Measurements from ENCODE around the gene CTDSP2. TPM values are rescaled to one million over a fixed set of nuclear protein-coding genes. Genes with fewer than 3 reads are reported as not detected.
"Not testable (repeated sequence)": the region's sequence is repeated elsewhere in the genome, so short reads cannot be mapped to it uniquely, and the experiment has no call there.

Gene CTDSP2
- polyA plus RNA-seq, 1 of the 3 experiments (the other 2 are of a cell fraction) = 119 TPM

DNA sequence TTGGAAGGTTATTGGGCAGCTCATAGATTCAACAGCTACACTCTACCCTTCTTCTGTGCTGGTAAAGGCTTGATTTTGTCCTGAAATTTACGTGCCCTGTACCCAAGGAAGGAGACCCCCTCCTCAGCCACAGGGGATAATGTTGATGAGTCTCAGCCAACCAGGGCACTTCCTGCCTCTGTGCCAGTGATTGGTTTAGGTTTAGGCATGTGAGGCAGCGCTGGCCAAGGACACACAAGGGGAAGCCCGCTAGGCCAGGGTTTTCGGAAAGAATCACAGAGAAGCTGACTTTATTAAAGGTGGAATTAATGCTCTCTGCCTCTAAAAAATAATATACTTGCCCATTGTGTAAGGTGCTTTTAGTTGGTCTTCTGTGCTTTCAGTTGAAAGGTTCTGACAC lies 15.4 kb upstream of the CTDSP2 start:
- Histone ChIP-seq H3K27me3 (ENCODE audit: insufficient read depth) (no peaks in the 10 kb centered on the region), H3K36me3 (replicated peaks in 1 of 2; ENCODE audit: control insufficient read depth in 1 of 2, insufficient read depth in 2 of 2, low read length in 1 of 2) (no peaks in the 10 kb centered on the region), H3K27ac (ENCODE audit: low read depth in 2 of 2, low read length in 1 of 2) (no peak overlapping the region), H3K4me3 (ENCODE audit: low read depth in 2 of 2, low read length in 1 of 2) (no peak overlapping the region), H3K9me2 (no peaks in the 10 kb centered on the region), H3K9me3 (no peaks in the 10 kb centered on the region), H3K79me2 (ENCODE audit: insufficient read depth) (no peaks in the 10 kb centered on the region), H3K4me2 (no peak overlapping the region), H4K20me1 (ENCODE audit: insufficient read depth) (no peaks in the 10 kb centered on the region), H2AFZ (ENCODE audit: low read depth) (no peak overlapping the region), H3K9ac (no peak overlapping the region), H3K4me1 (ENCODE audit: control insufficient read depth in 1 of 2, insufficient read depth in 2 of 2, low read depth in 1 of 2, low read length in 1 of 2) (peaks cover 0 to 7% of the 10 kb centered on the region in 2 experiments; a peak in 1 of 4 replicates), H3F3A (replicated peaks; ENCODE audit: insufficient read depth) (no peaks in the 10 kb centered on the region)
- POLR2A ChIA-PET = no interaction called here
- CTCF ChIA-PET = interaction anchor here (1.2 kb wide), 1 partner anchor 105 kb away, joined by 3 read pairs; no protein-coding TSS in a partner anchor
- TF ChIP-seq, protein P1, sequence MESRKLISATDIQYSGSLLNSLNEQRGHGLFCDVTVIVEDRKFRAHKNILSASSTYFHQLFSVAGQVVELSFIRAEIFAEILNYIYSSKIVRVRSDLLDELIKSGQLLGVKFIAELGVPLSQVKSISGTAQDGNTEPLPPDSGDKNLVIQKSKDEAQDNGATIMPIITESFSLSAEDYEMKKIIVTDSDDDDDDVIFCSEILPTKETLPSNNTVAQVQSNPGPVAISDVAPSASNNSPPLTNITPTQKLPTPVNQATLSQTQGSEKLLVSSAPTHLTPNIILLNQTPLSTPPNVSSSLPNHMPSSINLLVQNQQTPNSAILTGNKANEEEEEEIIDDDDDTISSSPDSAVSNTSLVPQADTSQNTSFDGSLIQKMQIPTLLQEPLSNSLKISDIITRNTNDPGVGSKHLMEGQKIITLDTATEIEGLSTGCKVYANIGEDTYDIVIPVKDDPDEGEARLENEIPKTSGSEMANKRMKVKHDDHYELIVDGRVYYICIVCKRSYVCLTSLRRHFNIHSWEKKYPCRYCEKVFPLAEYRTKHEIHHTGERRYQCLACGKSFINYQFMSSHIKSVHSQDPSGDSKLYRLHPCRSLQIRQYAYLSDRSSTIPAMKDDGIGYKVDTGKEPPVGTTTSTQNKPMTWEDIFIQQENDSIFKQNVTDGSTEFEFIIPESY (IDR thresholded peaks at IDR 0.05; ENCODE audit: borderline replicate concordance, low read depth) = no peak
- TF ChIP-seq RFX5 (IDR thresholded peaks at IDR 0.05; ENCODE audit: low read length) (no peak), EZH2phosphoT487 (IDR thresholded peaks at IDR 0.05; ENCODE audit: borderline replicate concordance, low read depth) (no peak), SIN3A (IDR thresholded peaks at IDR 0.05; ENCODE audit: borderline replicate concordance, low read depth, low read length) (no peak), RCOR1 (IDR thresholded peaks at IDR 0.05; ENCODE audit: low read length) (no peak), RAD21 (IDR thresholded peaks at IDR 0.05; ENCODE audit: low read length) (no peak), EP300 (IDR thresholded peaks at IDR 0.05; ENCODE audit: borderline replicate concordance in 1 of 2, low read depth in 1 of 2, low read length in 1 of 2) (no peak), POLR2AphosphoS5 (IDR thresholded peaks at IDR 0.05; ENCODE audit: low read depth, low read length) (no peak), NFIC (IDR thresholded peaks at IDR 0.05; ENCODE audit: borderline replicate concordance) (no peak), GATA2 (CRISPR knock-in tag; IDR thresholded peaks at IDR 0.05) (no peak), FOXJ3 (CRISPR knock-in tag; IDR thresholded peaks at IDR 0.05) (no peak), TCF12 (IDR thresholded peaks at IDR 0.05) (no peak), MAX (IDR thresholded peaks at IDR 0.05; ENCODE audit: low read depth) (no peak)
- DNase-seq = no peak
- WGBS (ENCODE audit: low lambda C conversion rate) = 100% methylated on average over 4 of the region's 4 CpGs

- H3K9me3 ChIP-seq; H3K4me2 ChIP-seq; H3K36me3 ChIP-seq (replicated peaks in 1 of 2; ENCODE audit: control insufficient read depth in 1 of 2, insufficient read depth in 2 of 2, low read length in 1 of 2); H3K9ac ChIP-seq; H2AFZ ChIP-seq (ENCODE audit: low read depth); H3K9me2 ChIP-seq; H3K27ac ChIP-seq (ENCODE audit: low read depth in 2 of 2, low read length in 1 of 2); DNase-seq; H3K79me2 ChIP-seq (ENCODE audit: insufficient read depth); H3F3A ChIP-seq (replicated peaks; ENCODE audit: insufficient read depth); POLR2A ChIA-PET; H4K20me1 ChIP-seq (ENCODE audit: insufficient read depth); H3K4me1 ChIP-seq (ENCODE audit: control insufficient read depth in 1 of 2, insufficient read depth in 2 of 2, low read depth in 1 of 2, low read length in 1 of 2); H3K4me3 ChIP-seq (ENCODE audit: low read depth in 2 of 2, low read length in 1 of 2); H3K27me3 ChIP-seq (ENCODE audit: insufficient read depth): not testable (repeated sequence)
- WGBS (ENCODE audit: low lambda C conversion rate) = 91% methylated on average over 5 of the region's 5 CpGs
- CTCF ChIA-PET = interaction anchor here (1.4 kb wide), 1 partner anchor 36 kb away, joined by 3 read pairs; no protein-coding TSS in a partner anchor
Measured at GRCh38 chr12:57860883-57861282, 14.4 kb upstream of the CTDSP2 start.
